Mesenchymal stem cell (in vitro differentiated cells and primary cell): Measurements from ENCODE around the gene CNBP.

ENCODE experiments used
- DNase-seq: peaks from one replicate; pipeline ENCODE4 v3.0.0-alpha.2; 2013
- H2AFZ ChIP-seq: one replicate; pipeline ENCODE4 v1.6.1; 2013; ENCODE audit warnings: low read depth, mild to moderate bottlenecking, control low read depth, inconsistent platforms, low read length, moderate library complexity
- H2AK5ac ChIP-seq: 2 replicates; pipeline ENCODE4 v1.6.1; 2013; ENCODE audit warnings: low read length, moderate library complexity, mild to moderate bottlenecking, inconsistent platforms; ENCODE audit not compliant: severe bottlenecking
- H2BK120ac ChIP-seq: one replicate; pipeline ENCODE4 v1.6.1; 2013; ENCODE audit warnings: low read depth, mild to moderate bottlenecking, inconsistent platforms, low read length, moderate library complexity
- H2BK12ac ChIP-seq, 2 experiments: one replicate each; pipeline ENCODE4 v1.6.1; 2013; ENCODE audit warnings: inconsistent platforms in 2 of 2, low read length in 2 of 2, mild to moderate bottlenecking in 2 of 2, moderate library complexity in 2 of 2, control low read depth in 1 of 2
- H2BK15ac ChIP-seq: one replicate; pipeline ENCODE4 v1.6.1; 2013; ENCODE audit warnings: mild to moderate bottlenecking, low read depth, inconsistent platforms; ENCODE audit not compliant: poor library complexity, severe bottlenecking
- H2BK5ac ChIP-seq: 2 replicates; pipeline ENCODE4 v1.6.1; 2013; ENCODE audit warnings: low read depth, mild to moderate bottlenecking, low read length, control low read depth, inconsistent platforms; ENCODE audit not compliant: poor library complexity, severe bottlenecking
- H3K14ac ChIP-seq, 2 experiments: one replicate each; pipeline ENCODE4 v1.6.1; 2013; ENCODE audit warnings: inconsistent platforms in 2 of 2, low read length in 2 of 2, control low read depth in 1 of 2, mild to moderate bottlenecking in 1 of 2, moderate library complexity in 1 of 2
- H3K18ac ChIP-seq, 2 experiments: one replicate each; pipeline ENCODE4 v1.6.1; 2013; ENCODE audit warnings: inconsistent platforms in 2 of 2, low read length in 2 of 2, control low read depth in 1 of 2, low read depth in 1 of 2, mild to moderate bottlenecking in 1 of 2
- H3K23ac ChIP-seq, 2 experiments: one replicate each; pipeline ENCODE4 v1.6.1; 2013; ENCODE audit warnings: inconsistent platforms in 2 of 2, low read length in 2 of 2, mild to moderate bottlenecking in 2 of 2, moderate library complexity in 2 of 2, control low read depth in 1 of 2
- H3K27ac ChIP-seq: 2 replicates; pipeline ENCODE4 v1.5.1; 2013; ENCODE audit warnings: mild to moderate bottlenecking, moderate library complexity, low read length, control low read depth, inconsistent platforms; ENCODE audit not compliant: poor library complexity, severe bottlenecking
- H3K27me3 ChIP-seq, 2 experiments: 2 replicates each; pipeline versions ENCODE4 v1.6.1 to v1.7.0; 2013; ENCODE audit warnings: low read length in 2 of 2, mild to moderate bottlenecking in 2 of 2, moderate library complexity in 2 of 2, control low read depth in 1 of 2, inconsistent platforms in 1 of 2; ENCODE audit not compliant: control insufficient read depth in 1 of 2, insufficient read depth in 1 of 2
- H3K36me3 ChIP-seq, 2 experiments: 2 replicates each; pipeline versions ENCODE4 v1.6.1 to v1.7.0; 2013; ENCODE audit warnings: low read length in 2 of 2, control low read depth in 1 of 2, inconsistent platforms in 1 of 2, low read depth in 1 of 2, mild to moderate bottlenecking in 1 of 2; ENCODE audit not compliant: insufficient read depth in 2 of 2, control insufficient read depth in 1 of 2
- H3K4ac ChIP-seq, 2 experiments: one replicate each; pipeline ENCODE4 v1.6.1; 2013; ENCODE audit warnings: inconsistent platforms in 2 of 2, low read length in 2 of 2, mild to moderate bottlenecking in 2 of 2, moderate library complexity in 2 of 2, control low read depth in 1 of 2, low read depth in 1 of 2
- H3K4me1 ChIP-seq: 2 replicates; pipeline ENCODE4 v1.6.1; 2013; ENCODE audit warnings: low read depth, low read length, control low read depth; ENCODE audit not compliant: control insufficient read depth, insufficient read depth
- H3K4me2 ChIP-seq: 2 replicates; pipeline ENCODE4 v1.6.1; 2013; ENCODE audit warnings: low read length, mild to moderate bottlenecking, inconsistent platforms; ENCODE audit not compliant: poor library complexity, severe bottlenecking
- H3K4me3 ChIP-seq, 2 experiments: 2 replicates each; pipeline versions ENCODE4 v1.5.1 to v1.7.0; 2013; ENCODE audit warnings: low read length in 2 of 2, mild to moderate bottlenecking in 2 of 2, control low read depth in 1 of 2, low read depth in 1 of 2; ENCODE audit not compliant: insufficient read depth in 1 of 2
- H3K79me1 ChIP-seq: replicated peaks from 2 replicates; pipeline ENCODE4 v1.6.1; 2013; ENCODE audit warnings: mild to moderate bottlenecking, control low read depth, low read length, inconsistent platforms; ENCODE audit not compliant: poor library complexity, severe bottlenecking
- H3K9ac ChIP-seq: 2 replicates; pipeline ENCODE4 v1.7.0; 2013; ENCODE audit warnings: mild to moderate bottlenecking, low read length, moderate library complexity
- H3K9me3 ChIP-seq: 2 replicates; pipeline ENCODE4 v1.7.0; 2013; ENCODE audit warnings: mild to moderate bottlenecking, low read length; ENCODE audit not compliant: control insufficient read depth
- H4K8ac ChIP-seq: one replicate; pipeline ENCODE4 v1.6.1; 2013; ENCODE audit warnings: inconsistent platforms, mild to moderate bottlenecking, low read length, moderate library complexity
- H4K91ac ChIP-seq: one replicate; pipeline ENCODE4 v1.6.1; 2013; ENCODE audit warnings: mild to moderate bottlenecking, low read length, inconsistent platforms
- WGBS: methylation state at CpG from one replicate; pipeline ENCODE4 v1.1.7; 2013; ENCODE audit warnings: mixed read lengths; 5-methylcytosine and 5-hydroxymethylcytosine counted together

CNBP gene

DNA sequence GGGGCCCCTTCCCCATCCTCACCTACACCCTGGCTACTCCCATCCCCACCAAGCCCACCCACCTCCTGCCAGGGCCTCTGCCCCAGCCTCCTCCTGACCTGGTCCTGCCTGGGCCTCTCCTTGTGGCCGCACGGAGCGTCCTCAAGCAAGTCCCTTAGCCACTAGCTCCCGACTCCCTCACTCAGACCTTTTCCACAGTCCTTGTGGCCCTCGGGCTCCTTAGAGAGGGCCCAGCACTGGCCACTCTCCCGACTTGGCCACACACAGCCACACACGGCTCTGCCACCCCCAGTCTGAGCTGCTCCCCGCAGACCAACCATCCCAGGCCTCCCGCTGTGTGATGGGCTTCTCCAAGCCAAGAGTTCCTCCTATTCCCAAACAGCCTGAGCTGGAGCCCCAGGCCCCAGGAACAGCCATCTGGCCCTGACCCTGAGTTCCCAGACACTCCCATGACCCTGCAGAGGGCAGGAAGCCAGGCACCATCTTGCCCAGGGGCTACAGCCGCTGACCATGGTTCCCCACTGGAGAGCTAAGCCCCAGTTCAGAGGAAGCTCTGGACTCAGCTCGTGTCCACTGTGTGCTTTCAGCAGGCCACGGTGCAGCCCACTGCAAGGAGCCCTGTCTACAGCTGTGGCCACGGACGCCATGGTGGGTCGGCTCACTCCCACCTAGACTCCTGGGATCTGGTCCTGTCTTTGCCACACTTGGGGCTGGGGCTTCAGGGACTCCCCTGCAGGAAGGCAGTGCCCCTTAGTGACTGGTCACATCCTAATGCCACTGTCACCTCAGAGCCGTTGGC, 55.1 kb downstream of the CNBP start:
- no peak overlapping the region for H4K8ac ChIP-seq
- H2BK15ac ChIP-seq = no peak overlapping the region
- no peaks in the 10 kb centered on the region for H3K4me1 ChIP-seq
- no peak overlapping the region for H3K14ac ChIP-seq
- H3K27ac ChIP-seq = no peak overlapping the region
- no peak overlapping the region for H4K91ac ChIP-seq
- no peak overlapping the region for H3K23ac ChIP-seq
- H3K36me3 ChIP-seq = peaks cover 62 to 68% of the 10 kb centered on the region in 2 experiments
- no peak overlapping the region for H2AK5ac ChIP-seq
- no peak overlapping the region for H3K4me3 ChIP-seq
- H2BK120ac ChIP-seq = no peak overlapping the region
- H3K79me1 ChIP-seq = peaks cover 10% of the 10 kb centered on the region
- H3K4ac ChIP-seq = no peak overlapping the region
- no peak overlapping the region for H3K9ac ChIP-seq
- WGBS = 96% methylated on average over 15 of the region's 16 CpGs
- no peak overlapping the region for H2BK5ac ChIP-seq
- DNase-seq = no peak
- no peak overlapping the region for H2BK12ac ChIP-seq
- H3K18ac ChIP-seq = no peak overlapping the region
- no peaks in the 10 kb centered on the region for H3K27me3 ChIP-seq
- H3K4me2 ChIP-seq = no peak overlapping the region
- no peak overlapping the region for H2AFZ ChIP-seq
- H3K9me3 ChIP-seq = no peaks in the 10 kb centered on the region

DNA sequence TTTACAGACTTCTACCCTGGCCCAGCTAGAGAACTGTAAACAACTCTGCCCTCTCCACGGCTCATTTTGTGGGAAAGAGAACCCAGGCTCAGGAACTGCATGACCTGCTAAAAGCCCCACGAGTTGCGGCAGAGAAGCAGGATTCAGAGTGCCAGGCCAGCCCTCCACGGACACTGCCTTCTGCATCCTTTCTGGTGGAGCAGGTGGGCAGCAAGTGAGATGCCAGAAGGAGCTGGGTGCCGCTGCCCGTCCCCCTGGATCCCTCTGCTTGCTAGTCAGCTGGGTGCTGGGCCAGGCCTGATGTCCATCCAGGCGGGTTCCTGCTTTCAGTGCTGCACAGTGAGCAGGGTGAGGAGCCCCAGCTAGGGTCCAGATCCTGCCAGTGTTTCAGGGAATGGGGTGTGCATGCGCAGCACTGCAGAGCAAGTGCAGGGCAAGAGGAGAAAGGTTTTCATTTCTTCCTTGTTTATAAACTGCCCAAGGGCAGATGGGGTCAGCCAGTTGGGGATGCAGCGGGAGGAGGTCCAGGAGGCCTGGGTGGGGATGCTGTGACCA, 56.9 kb downstream of the CNBP start:
- Histone ChIP-seq H2AFZ (no peak overlapping the region), H3K4me1 (peaks cover 5% of the 10 kb centered on the region), H3K14ac (no peak overlapping the region), H4K91ac (peak overlapping the region; percentile 16), H3K23ac (no peak overlapping the region), H2BK120ac (no peak overlapping the region), H3K4me3 (no peak overlapping the region), H3K4me2 (no peak overlapping the region), H2BK5ac (no peak overlapping the region), H3K4ac (no peak overlapping the region), H3K27me3 (no peaks in the 10 kb centered on the region), H3K9me3 (no peaks in the 10 kb centered on the region), H3K27ac (no peak overlapping the region), H2BK15ac (no peak overlapping the region), H3K79me1 (peaks cover 4% of the 10 kb centered on the region), H3K36me3 (peaks cover 47 to 57% of the 10 kb centered on the region in 2 experiments), H4K8ac (no peak overlapping the region), H2BK12ac (no peak overlapping the region), H2AK5ac (no peak overlapping the region), H3K18ac (no peak overlapping the region), H3K9ac (no peak overlapping the region)
- no peak for DNase-seq
- 92% methylated on average over 9 of the region's 9 CpGs for WGBS

DNA sequence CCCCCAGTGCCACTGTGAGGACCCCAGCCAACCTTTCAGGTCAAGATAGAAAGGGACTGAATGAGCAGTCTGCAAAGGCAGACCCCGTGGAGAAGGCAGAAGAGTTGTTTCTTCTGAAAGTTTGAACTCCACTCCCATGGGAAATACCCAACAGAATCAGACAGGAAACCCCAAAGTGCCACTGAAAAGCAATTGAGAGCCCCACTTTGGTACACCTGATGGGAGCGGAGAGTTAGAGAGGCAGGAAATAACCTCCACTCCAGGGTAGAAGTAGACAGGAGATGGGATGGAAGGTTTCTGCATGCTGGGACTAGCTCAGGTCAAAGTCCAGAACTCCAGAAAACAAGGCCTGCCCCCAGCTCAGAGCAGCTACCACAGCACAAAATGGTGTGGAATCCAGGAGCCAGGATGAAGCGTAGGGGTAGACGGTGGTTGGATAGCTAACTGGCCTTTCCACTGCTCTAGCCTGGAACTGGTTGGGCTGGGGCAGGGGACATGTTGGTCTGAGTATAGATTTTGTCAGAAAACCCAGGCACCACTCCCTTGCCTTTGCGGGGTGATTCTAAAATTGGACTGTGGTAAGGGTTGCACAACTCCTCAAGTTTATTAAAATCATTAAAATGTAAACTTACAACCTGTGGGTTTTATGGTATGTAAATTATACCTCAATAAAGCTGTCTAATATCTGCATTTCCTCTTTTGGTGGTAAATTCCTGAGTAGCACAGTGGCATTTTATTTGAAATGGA, 60.2 kb downstream of the CNBP start:
- Histone ChIP-seq H2AFZ (no peak overlapping the region), H3K4ac (no peak overlapping the region), H3K14ac (no peak overlapping the region), H3K4me2 (no peak overlapping the region), H3K27me3 (no peaks in the 10 kb centered on the region), H3K27ac (no peak overlapping the region), H3K4me1 (peaks cover 16% of the 10 kb centered on the region), H3K79me1 (peaks cover 1% of the 10 kb centered on the region), H3K36me3 (peaks cover 15 to 29% of the 10 kb centered on the region in 2 experiments), H2AK5ac (no peak overlapping the region), H2BK12ac (no peak overlapping the region), H3K9me3 (no peaks in the 10 kb centered on the region), H4K8ac (no peak overlapping the region), H2BK120ac (no peak overlapping the region), H3K18ac (no peak overlapping the region), H3K9ac (no peak overlapping the region), H3K23ac (no peak overlapping the region), H2BK15ac (no peak overlapping the region), H2BK5ac (no peak overlapping the region), H4K91ac (no peak overlapping the region), H3K4me3 (no peak overlapping the region)
- DNase-seq = peak; percentile 26
- 94% methylated on average over 4 of the region's 5 CpGs for WGBS
